Activated CD8-positive, alpha-beta memory T cell treated with anti-CD3 and anti-CD28 coated beads, Interleukin-2, amount 50 U/mL, for 24 hours (primary cell): Measurements from ENCODE around the gene GBF1.
"Not testable (repeated sequence)": the region's sequence is repeated elsewhere in the genome, so short reads cannot be mapped to it uniquely, and the experiment has no call there.

Experiments
- DNase-seq: peaks from one replicate; pipeline ENCODE4 v3.0.0-alpha.2; 2020; ENCODE audit errors: extremely low read depth

The GBF1 gene

DNA sequence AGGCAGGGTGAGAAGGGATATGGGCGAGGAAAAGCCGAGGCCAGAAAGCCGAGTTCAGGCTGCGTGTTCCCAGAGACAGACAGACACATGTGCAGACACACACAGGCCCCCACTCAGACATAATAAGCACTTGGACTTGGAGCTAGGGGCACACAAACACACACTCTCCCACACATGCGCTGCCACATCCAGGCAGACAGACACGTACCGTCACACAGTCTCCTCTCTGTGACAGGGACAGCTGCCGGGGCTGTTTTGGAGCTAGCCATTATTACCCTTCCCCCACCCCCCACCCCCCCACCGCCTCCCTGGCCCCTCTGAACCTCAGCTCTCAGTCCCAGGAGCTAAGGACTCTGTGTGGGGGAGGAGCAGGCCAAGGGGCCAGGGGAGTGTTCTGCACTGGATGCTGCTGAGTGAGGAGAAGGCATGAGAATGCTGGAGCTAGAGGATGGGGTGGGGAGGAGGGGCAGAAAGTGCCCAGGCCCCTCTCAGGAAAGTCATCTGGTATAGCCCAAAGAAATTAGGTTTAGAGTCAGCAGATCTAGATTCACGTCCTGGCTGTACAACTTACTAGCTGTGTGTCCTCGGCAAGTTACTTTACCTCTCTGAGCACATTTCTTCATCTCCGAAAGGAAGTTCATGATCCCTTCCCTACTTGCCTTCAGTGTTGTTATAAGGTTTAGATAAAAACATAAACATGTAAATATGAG is 10.3 kb upstream of the GBF1 start:
- DNase-seq, result no peak

DNA sequence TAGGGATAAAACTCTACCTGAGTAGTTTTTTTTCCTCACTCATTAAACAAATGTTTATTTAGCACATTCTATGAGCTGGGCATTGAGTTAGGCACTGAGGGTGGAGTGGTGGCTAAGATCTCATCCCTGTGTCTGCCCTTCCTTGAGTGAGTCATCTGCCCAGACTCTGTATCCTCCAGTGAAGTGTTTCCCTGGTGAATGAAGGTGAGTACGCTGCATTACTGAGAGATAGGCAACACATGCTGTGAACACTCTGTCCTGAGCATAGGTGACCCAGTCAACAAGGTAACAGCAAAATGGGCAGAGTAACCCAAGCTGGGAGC is 9.8 kb upstream of the GBF1 start:
- no peak for DNase-seq

DNA sequence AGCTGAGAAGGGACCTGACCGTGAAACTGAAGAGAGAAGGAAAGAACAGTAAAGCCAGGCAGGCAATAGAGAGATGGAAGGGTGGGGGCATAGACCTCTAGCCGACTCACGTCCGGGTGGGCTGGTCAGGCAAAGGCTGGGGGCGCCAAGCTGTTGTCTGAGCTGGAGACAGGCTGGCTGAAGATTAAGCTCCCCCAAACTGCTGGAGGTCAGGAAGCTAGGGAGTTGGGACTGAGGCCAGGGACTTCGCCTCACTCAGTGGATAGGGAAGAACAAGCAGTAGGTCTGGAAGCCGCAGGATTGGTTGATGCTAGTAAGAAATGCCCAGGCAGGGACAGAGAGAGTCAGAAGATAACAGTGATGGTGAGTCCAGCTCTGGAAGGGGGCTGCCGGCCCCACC is 9.3 kb upstream of the GBF1 start:
- no peak for DNase-seq

DNA sequence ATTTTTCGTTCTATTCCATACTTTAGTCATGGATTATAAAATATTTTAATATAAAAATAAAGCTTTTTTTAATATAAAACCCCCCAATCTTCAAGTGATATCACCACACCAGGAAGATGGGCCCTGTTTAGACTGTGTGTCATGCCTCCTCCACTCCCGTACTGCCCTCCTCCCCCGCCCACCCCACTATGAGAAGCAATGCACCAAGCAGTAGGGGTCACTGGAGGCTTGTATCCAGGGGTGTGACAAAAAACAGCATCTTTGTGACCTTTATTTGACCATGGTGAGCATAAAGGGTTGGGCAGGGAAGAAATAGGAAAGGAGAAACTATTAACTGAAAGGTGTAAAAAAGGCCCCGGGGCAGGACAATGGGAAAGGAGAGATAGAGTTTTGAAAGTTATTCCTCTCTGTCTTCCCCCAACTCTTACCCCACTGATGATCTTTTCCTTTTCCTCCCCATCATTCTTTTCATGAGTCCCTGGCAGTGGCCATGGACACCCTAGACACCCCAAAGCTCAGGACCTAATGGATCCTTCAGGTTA is 7.5 kb upstream of the GBF1 start:
- no peak for DNase-seq

DNA sequence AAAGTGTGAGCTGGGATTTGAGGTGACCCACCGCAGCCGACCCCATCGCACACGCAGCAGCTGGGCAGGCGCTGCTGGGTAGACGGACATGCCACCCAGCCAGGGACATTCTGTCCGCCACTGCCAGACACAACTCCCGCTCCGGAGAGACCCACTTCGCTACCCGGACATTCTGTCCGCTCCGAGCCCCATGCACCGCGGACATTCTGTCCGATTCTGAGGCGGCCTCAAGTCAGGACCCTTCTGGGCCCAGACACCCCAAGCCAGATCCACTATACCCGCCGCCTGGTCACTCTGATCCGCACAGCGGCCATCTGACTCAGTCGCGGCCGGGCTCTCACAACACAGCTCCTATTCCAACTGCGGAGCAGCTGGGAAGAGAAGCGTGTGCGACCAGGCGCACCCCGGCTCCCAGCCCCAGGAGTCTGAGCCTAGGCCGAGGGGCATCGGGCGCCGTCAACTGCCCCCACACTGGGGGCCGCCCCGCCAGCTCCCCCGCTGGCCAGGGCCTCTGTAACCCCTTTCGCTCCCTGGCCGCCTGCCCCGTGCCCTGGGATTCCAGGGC is 4.8 kb upstream of the GBF1 start:
- DNase-seq, result no peak

DNA sequence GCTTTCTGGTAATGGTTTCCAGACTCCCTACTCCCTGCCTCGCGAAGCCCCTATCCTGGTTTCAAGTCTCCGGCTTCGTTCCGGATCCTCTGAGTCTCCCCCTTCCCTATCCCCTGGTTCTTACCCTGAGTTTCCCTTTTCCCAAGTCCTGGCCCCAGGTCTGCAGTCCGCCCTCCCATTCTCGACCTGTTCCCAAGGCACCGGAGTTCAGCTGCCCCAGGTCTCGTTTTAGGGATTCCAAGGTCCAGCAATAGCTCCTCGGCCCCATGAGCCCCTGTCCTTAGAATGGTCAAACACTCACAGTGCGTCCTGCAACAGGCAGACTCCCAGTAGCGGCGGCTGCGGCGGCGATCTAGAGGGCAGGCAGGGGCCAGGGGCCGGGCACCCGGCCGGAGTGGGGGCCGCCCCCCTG is 4.3 kb upstream of the GBF1 start:
- no peak for DNase-seq

DNA sequence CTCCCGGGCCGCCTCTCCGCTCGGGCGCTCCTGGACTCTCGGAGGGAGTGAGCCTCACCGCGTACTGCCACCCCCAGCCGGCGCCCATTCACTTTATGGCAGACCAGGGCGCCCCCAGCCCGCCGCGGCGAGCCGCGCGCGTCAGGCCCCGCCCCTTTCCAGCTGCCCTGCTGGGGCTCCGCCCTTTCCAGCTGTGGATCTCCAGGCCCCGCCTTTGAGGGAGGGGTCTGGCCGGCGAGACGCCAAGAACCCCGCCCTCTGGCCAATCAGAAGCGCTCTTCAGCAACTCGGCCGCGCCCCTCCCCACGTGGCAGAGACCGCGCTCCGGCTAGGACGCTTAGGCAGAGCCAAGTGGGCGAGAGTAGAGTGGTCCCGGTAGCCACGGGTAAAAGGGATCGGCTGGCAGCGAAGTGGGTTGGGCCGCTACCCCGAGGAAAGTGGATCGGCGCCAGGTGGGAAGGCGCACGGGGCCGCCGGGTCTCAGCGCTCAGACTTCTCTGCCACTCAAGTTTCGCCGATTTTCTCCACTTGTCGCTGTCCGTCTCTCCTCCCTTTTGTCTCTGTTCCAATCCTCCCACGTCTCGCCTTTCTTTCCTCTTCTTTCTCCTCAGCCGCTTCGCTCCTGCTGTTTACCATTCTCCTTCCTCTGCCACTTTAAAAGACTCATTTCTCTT is 3.8 kb upstream of the GBF1 start, which contains the start of gene PITX3:
TSS of gene PITX3 (minus strand) at position 69 of the 674 bp plus-strand sequence. CDS start 9,432 bp downstream, outside the sequence.
- DNase-seq, result peak; percentile 74

DNA sequence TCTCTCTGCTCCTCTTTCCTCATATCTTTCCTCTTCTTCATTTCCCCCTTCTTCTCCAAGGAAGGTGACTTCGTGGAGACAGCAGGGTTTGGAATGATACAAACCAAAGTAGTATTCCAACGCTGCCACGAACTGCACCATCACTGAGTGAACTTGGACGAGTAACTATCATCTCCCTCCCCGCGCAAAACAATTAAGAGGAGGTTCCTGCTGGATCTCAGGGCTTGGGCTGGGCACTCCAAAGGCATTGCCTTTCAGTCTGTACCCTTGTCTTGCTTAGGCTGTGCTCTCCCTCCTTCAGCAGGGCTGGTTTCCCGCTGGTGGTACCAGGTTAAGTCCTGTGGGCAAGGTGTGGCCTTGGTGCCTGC is 3.2 kb upstream of the GBF1 start:
- DNase-seq, result no peak

DNA sequence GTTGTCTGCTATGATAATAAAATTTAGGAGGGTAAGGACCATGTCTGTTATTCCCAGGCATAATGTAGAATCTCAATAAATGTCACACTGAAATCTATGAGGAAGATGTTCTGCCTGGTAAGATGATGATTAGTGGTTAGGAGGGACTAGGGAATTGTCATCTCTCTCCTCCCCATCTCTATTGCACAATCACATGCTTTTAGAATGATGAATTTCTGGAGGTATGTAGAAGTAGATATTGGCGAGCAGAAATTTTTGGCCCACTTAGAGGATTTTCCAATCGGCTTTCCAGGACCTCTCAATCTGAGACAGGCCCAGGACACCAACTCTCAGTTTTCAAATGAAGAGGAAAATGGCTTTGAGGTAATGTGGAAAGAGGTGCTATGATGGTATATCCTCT is 2.0 kb upstream of the GBF1 start:
- DNase-seq, result no peak

DNA sequence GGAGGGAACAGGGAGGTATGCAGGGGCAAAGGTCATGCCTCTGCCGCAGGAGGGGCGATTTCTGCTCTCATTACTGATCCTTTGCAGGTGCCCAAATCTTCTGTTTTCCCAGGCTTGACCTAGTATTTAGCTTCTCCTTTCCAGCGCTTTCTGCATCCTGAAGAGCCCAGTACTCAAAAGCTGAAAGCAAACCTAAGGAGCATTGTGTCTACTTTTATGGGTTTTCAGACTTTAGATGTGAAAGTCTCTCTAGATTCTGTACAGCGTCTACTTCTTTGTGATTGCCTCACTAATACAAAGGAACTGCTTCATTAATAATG is 560 bp downstream of the GBF1 start:
- DNase-seq, result no peak

DNA sequence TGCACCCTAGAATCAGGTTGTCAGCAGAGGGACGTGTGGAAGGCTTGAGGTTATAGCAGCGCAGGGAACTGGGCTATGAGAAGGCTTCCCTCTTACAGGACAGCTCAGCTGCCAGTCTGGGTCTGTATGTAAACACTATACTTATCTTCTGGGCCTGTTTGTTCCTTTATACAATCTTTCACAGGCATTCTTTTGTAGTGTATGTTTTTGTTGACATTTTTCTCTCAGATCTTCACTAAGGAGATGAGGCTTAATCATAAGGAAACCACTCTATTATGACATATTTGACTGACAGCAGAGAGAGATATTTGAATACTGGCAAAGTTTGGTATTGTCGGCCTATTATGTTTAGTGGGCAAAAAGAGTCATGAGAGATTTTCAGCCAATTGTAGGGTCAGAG is 929 bp downstream of the GBF1 start:
- DNase-seq, result no peak

DNA sequence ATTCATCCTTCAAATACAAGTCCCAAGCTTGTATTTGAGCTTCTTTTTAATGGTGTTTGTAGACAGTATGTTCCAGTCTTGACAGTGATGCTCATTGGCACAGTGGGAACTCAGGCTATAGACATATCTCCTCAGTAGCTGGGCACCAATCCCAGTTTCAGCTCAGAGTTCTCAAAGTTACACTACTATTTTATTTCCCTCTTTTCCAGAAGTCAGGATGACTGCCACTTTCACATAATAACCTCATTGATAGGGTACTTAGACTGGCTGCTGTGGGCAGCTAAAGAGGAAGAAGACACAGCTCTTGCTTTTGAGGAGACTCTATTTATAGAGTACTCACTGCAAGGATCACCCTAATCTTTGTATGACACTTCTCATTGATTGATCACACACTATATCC is 2.4 kb downstream of the GBF1 start:
- DNase-seq, result no peak

DNA sequence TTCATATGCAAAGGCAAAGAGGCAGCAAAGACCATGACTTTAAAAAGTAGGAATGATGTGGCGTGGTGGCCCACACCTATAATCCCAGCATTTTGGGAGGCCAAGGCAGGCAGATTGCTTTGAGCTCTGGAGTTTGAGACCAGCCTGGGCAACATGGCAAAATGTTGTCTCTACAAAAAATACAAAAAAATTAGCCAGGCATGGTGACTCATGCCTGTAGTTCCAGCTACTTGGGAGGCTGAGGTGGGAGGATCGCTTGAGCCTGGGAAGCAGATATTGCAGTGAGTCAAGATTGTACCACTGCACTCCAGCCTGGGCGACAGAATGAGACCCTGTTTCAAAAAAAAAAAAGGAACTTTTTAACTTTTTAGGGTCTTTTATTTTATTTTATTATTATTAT is 7.2 kb downstream of the GBF1 start:
- DNase-seq, result not testable (repeated sequence)

DNA sequence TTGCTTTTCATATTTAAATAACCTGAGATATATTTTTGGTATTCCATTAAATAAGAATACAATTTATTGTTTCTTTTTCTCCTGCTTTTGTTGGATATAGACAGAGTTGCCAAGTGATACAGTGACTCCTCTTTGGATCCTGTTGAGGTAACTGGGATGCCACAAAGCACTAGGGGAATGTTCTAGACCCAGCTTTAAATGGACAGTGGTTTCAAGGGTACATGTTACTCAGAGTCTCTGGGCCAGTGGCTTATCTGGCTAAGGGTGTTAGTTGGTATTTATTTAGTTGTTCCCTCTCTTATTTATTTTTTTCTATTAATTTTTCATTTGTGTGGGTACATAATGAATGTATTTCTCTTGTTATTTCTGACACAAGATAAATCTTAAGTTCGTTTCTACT is 9.1 kb downstream of the GBF1 start:
- no peak for DNase-seq

DNA sequence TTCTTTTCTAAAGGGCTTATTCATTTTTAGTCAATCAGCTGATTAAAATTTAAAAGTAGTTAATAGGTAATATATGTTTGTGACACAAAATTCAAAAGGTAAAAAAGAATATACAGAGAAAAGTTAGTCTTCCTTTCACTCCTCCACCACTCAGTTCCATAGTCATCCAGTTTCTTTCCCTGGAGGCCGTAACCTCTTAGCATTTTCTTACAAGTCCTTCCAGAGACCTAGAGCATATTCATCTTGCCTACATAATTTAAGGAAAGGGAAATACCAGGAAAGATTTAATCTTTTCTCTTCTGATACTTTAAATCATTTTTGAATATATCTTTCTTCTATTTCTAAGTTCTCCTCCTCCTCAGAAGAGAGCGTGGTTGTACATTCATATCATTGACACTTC is 10.1 kb downstream of the GBF1 start:
- no peak for DNase-seq

DNA sequence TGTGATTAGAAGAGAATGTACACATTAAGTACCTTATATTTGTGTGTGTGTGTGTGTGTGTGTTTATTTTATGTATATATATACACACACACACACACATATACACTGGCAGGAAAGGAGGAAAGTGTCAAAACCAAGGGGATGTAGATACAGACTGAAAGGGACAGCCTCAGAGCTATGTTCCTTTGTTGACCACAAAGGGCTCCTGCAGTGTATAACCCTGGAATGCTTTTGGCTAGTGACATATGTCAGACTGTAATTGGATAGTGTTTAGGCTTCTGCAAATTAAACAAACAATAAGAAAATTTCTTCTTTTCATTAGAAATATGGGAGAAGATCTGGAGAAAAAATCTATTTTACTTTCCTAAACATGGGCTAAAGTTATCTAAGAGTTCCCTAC is 15.9 kb downstream of the GBF1 start:
- no peak for DNase-seq

DNA sequence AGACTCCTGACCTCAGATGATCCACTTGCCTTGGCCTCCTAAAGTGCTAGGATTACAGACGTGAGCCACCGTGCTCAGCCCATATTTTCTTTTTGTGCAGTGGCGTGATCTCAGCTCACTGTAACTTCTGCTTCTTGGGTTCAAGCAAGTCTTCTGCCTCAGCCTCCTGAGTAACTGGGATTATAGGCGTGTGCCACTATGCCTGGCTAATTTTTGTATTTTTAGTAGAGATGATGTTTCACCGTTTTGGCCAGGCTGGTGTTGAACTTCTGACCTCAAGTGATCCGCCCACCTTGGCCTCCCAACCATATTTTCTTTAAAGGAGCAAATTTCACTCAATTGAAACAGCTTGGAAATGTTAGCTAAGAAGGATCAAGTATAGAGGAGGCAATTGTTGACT is 16.5 kb downstream of the GBF1 start:
- DNase-seq, result no peak

DNA sequence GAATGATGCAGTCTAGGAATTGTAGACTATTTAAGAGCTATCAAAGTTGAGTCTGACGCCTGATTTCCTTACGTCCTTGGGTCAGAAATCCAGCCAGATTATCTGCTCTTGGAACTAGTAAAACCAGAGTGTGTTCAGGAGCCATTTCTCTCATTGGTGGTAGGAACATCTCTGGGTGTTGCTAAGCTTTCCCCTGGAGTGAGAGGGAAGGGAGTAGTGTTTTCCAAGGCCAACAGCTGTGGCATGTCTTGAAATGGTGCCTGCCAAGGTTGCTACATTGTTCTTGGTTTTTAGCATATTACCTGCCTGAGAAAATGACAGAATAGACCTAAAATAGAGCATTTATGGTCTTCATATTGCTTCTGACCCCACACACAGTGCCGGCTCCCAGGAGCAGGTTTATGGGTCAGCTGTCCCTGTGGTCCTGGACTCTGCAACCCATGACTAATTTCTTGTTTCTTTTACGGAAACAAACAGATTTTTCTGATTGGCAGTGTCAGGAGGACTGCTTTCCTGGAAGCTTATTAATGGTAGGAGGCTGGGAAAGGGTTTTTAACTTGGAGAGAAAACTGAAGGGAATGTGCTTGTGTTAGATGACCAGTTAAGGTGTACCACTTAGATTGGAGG is 17.5 kb downstream of the GBF1 start:
- DNase-seq, result no peak

DNA sequence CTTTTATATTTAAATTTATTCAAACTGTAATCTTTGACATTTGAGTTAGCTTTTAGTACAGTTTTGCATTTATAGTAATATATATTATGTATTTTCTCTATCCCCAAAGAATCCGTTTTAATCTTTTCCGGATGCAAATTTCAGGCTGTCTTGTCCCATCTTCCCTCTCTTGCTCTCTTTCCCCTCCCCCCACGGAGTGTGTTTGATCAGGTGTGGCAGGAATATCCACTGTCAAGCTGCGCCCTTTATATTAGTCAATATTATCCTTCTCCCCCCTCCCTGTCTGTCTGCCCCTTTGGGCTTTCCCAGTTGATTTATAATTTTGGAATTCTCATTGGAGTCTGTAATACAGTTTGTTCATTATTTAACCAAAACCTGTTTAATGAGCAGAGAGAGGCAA is 19.0 kb downstream of the GBF1 start:
- DNase-seq, result no peak

DNA sequence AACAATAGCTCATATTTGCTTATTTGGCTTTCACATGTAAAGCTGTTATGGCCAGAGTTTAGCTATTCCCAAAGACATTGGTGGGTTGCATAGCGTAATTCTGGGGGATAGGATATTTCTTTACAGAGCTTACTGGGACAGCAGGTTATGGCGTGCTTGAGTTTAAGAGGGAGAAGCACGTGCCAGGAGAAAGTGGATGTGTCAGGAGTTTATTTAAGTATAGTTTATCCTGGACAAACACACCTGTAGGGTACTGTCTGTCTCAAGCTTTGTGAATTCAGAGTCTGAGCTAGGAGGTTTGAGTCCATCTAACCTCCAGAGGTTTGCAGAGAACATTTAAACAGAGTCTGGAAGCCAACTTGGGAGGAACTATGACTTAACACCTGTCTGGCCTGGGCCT is 21.3 kb downstream of the GBF1 start:
- no peak for DNase-seq

DNA sequence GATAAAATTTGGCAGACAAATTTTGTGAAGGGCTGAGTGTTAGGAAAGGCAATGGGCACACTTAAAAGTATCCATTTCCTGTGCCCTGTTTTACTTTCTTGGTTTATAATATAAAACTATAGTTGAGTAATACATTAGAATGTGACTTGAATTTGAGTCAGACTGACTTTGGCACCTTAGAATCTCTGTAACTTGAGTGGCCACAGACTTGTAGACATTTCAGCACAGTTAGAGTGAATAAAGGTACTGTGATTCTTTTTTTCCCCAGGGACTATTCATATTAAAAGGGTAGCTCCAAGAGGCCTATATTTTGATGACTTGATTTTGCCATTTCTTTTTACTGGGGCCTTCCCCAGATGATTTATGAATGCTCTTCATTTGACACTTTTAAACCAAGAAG is 22.4 kb downstream of the GBF1 start:
- no peak for DNase-seq

DNA sequence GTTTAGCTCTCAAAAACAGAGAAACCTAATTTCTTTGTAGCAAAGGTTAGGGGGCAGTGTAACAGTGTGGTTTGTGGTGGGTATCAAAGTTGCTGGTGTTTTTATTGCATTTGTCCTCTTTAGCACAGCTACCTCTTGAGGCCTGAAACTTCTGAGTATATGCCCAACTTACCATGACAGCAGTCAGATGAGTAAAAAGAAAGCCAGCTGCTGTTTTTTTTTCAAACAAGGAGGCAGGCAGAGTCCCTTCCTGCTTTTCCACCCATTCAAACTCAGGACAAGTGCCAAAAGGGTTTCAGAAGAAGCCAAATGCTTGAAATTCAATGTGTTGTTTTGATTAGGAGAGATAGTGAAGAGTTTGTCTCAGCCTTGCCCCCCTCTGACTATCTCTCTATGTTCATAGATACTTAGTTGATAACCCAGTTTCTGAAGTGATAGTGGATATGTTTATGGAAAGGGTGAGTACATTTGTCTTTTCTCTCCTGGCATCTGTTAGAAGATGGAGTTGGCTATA is 23.1 kb downstream of the GBF1 start:
- DNase-seq, result no peak

DNA sequence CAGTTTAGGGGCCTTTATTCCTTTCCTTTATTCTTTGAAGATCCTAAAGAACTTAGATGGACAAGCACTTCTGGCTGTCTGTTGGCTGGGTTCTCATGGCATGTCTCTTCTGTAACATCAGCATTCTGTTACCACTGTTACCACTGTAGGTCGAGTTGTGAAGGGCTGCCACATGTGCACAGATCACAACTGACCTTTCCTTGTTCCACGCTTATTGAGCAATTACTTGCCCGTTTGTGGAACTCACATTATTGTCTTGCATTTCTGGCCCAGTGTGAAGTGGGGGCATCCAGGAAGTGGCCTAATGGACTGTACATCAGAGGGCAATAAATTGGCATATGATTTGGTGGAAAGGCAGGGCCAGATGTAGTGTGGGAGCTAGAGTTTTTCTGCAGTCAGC is 23.7 kb downstream of the GBF1 start:
- no peak for DNase-seq
